Measurements from ENCODE around the gene THSD1.

DNA sequence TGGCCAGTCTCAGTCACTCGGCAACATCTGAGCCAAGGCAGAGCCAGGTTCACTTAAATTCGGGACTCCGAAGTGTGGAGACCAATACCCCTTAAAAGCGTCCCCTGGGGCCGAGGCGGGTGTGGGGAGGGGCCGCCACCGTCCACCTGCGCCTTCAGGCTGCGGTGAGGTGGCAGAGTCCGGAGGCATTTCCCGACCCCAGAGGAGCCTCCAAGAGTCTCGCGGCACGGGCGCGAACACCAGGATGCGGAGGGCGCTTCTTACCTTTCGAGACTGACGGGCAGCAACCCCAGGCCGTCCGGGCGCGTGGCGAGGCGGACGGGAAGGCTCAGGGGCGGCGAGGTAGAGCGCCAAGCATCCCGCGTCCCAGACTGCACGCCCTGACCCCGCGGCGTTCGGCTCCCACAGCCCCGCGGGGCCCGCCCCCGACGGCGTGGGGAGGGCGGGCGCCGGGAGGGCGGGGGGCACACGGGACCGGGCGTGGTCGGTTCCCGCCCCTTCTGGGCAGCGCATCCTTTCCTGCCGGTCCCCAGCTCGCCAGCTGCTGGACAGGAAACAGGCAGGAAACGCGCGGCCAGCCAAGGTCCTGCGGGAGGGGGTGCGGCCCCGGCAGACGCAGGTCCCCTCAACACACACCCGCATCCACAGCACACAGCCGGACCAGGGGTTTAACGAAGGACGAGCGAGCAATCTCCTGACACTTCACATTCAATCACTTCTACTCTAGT lies at the start of gene THSD1:
- TF ChIP-seq, protein P1, sequence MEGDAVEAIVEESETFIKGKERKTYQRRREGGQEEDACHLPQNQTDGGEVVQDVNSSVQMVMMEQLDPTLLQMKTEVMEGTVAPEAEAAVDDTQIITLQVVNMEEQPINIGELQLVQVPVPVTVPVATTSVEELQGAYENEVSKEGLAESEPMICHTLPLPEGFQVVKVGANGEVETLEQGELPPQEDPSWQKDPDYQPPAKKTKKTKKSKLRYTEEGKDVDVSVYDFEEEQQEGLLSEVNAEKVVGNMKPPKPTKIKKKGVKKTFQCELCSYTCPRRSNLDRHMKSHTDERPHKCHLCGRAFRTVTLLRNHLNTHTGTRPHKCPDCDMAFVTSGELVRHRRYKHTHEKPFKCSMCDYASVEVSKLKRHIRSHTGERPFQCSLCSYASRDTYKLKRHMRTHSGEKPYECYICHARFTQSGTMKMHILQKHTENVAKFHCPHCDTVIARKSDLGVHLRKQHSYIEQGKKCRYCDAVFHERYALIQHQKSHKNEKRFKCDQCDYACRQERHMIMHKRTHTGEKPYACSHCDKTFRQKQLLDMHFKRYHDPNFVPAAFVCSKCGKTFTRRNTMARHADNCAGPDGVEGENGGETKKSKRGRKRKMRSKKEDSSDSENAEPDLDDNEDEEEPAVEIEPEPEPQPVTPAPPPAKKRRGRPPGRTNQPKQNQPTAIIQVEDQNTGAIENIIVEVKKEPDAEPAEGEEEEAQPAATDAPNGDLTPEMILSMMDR (IDR thresholded peaks at IDR 0.05), result no peak
- no peak for TF ChIP-seq POLR2A (IDR thresholded peaks at IDR 0.05)
